Measurements from ENCODE around the gene KDM4E. TPM values are rescaled to one million over a fixed set of nuclear protein-coding genes. Genes with fewer than 3 reads are reported as not detected.

Gene KDM4E
- total RNA-seq, 1 experiment from 2014 or later: not detected

DNA sequence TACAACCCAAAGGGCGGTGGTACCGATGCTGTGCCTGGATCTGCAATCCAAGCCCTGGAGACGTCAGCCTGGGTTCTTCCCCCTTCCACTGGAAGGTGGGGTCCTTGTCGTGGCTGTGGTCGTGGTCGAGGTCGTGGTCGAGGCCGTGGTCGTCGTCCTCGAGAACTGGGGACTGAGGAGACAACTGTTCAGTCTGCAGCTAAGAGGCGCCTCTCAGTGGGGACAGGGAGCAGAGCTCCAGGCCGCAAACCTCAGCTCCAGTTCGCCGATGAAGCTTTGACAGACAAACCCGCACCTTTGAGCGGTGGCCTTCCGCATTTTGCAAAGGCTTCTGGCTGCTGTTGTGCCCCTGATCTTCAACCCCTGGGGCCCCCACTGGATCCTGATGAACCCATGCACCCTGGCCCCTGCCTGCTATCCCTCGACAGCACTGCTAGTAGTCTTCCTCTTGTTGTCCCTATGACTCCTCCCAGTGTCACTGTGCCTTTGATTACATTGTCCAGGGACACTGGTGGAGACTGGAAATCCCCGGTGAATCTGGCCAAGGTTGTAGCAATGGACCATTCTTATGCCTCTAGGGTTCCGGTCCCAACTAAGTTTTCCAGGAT, 25.6 kb downstream of the KDM4E start:
- DNase-seq (ENCODE audit: low spot score): no peak

DNA sequence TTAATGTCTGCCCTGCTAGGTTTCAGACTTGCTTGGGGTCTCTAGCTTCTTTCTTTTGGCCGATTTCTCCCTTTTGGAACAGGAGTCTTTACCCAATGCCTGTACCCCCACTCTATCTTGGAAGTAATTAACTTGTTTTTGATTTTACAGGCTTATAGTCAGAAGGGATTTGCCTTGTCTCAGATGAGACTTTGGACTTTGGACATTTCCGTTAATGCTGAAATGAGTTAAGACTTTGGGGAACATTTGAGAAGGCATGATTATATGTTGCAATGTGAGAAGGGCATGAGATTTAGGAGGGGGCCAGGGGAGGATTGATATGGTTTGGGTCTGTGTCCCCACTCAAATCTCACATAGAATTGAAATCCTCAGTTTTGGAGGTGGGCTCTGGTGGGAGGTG, 29.3 kb downstream of the KDM4E start:
- no peak for DNase-seq (ENCODE audit: low spot score)

DNA sequence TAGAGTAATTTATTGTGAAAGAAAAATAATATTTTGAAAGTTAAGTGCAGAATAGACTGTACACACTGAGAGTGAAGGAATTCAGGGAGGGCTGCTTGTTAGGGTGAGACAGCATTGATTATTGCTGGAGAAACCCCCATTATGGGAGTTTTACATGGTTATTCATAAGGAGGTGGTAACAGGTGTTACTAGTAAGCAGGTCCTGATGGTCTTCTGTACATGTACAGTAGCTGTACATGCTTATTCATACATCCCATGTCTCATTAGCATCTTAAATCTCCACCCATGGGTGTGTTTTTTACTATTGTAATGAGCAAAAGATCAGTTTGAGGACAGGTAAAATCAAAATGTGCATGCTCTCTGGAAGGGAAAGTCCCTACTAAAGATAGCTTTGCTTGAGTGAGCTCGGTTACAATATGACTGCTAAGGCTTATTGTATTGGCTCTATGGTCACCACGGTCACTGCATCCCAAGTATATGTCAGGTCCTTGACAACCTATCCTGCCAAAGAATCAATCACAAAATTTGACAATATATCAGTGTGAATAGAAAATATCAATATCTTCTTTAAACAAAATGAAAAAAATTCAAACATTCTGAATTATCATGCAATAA, 30.3 kb downstream of the KDM4E start:
- DNase-seq (ENCODE audit: low spot score): no peak

DNA sequence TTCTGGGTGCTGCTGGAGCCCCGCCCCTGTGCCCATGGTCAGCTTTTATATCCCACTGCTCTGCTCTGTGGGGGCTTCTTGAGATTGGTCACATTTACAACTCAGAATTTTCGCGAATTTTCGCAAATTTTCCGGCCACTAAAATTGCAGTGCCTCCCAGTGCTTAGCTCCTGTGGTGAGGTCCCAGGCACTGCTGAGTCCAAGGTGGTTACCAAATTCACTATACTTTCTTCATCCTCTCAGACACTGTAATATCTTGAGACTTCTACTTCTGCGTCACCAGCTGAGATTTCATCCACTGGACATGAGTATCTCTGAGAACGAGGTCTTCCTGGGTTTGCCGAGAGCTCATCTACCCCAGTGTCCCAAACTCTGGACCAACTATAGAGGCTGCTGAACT, 32.9 kb downstream of the KDM4E start:
- DNase-seq (ENCODE audit: low spot score): no peak

DNA sequence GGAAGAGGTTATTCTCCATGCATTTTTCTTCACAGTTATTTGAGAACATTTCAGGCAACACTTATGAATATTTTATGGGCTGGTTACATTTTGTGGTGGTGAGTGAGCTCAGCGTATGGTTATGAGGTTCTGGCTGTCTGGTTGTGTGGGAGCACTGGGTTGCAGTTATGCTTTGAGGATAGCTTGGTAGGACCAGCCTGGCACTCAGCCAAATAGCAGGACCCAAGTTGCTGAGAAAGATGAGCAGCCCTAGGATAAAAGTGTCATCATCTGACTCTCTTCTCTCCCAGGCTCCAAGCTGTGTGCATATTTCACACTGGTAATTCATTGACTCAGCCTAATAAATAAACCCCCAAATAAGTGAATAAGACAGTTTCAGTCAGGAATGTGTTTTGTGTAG, 33.6 kb downstream of the KDM4E start:
- no peak for DNase-seq (ENCODE audit: low spot score)

DNA sequence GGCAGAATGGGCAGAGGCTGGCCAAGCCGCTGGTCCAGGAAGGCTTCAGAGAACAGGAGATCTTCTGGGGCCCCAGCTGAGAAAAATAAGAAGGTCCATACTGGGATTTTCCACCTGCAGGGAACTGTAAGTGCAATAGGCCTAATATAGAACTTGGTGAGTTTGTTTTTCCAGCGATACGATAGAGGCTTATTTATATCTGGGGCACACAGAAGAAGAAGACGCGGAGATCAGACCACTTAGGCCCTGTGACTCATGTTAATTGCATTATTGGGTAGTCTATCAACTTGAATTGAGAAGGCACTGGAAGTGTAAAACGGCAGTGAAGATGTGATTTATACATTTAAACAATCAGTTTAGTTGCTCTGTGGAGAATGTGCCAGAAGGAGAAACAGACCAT, 34.0 kb downstream of the KDM4E start:
- DNase-seq (ENCODE audit: low spot score): no peak

DNA sequence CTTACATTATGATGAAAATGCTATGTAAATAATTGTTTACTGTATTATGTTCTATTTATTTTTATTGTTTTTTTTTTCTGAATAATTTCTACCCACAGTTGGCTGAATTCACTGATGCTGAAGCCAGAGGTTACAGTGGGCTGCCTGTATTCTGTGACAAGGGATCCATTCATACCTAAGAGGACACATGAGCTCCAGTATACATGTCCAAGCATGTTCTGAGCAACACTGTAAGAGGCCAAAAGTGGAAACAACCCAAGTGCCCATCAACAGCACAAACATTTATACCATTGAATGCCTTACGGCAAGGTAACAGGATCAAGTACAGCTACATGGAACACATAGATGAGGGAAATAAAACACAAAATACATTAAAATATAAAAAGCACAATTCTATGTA, 40.3 kb downstream of the KDM4E start:
- DNase-seq (ENCODE audit: low spot score): no peak

DNA sequence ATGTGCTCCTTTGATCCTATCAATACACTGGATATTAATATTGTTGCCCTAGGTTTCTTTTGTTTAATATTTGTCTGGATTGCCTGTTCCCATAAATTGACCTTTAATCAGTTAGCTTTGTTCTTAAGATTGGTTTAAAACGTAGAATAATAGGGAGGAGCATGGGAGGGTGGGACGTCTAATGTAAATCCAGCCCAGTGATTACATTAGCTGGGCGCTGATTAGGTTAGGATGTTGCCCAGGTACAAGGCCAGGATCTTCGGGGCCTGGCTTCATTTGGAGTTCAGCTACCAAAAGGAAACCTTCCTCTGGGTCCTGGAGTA, 41.6 kb downstream of the KDM4E start, which contains the start of gene SRSF8:
Gene SRSF8, plus strand, starts transcription at position 204 of the 323 bp plus-strand sequence. CDS start 308 bp downstream, outside the sequence.
- DNase-seq (ENCODE audit: low spot score): no peak

DNA sequence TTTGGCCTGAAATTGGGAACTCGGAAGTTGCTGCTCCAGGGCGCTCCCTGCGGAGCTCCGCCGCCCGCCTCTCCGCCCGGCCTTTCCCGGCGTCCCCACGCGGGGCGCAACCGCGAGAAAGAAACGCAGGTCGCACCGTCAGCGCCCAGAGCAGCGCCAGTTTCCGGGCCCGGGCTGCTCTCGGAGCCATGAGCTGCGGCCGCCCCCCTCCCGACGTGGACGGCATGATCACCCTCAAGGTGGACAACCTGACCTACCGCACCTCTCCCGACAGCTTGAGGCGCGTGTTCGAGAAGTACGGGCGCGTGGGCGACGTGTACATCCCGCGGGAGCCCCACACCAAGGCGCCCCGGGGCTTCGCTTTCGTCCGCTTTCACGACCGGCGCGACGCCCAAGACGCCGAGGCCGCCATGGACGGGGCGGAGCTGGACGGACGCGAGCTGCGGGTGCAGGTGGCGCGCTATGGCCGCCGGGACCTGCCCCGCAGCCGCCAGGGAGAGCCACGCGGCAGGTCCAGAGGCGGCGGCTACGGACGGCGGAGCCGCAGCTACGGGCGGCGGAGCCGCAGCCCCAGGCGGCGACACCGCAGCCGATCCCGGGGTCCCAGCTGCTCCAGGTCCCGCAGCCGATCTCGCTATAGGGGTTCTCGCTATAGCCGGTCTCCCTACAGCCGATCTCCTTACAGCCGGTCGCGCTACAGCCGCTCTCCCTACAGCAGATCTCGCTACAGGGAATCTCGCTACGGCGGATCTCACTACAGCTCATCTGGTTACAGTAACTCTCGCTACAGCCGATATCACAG, 42.2 kb downstream of the KDM4E start:
- no peak for DNase-seq (ENCODE audit: low spot score)

DNA sequence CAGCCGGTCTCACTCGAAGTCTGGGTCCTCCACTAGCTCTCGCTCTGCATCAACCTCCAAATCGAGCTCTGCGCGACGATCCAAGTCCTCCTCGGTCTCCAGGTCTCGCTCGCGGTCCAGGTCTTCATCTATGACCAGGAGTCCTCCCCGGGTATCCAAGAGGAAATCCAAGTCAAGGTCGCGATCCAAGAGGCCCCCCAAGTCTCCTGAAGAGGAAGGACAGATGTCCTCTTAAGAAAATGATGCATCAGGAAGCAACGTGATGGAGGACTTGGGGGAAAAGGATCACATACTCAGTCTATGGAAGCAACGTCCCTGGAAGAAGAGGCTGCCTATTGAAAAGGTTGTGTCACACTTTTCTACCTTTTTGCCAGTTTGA, 42.8 kb downstream of the KDM4E start:
- no peak for DNase-seq (ENCODE audit: low spot score)

DNA sequence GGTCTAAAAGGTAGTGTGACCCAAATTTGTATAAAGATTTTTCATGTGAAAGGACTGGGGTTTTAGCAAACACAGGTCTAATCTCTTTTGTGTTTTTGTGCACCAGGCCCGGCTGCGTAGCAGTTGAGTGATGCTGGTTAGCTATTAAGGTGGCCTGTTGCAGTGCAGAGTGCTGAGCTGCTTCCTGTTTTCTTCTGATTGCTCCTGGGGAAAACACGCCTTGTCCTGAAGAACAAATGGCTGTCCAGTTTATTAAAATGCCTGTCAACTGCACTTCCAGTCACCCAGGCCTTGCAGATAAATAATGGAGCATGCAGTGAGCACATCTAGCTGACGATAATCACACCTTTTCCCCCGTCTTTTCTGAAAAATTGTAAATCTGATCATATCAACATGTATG, 43.5 kb downstream of the KDM4E start:
- DNase-seq (ENCODE audit: low spot score): peak; percentile 1

DNA sequence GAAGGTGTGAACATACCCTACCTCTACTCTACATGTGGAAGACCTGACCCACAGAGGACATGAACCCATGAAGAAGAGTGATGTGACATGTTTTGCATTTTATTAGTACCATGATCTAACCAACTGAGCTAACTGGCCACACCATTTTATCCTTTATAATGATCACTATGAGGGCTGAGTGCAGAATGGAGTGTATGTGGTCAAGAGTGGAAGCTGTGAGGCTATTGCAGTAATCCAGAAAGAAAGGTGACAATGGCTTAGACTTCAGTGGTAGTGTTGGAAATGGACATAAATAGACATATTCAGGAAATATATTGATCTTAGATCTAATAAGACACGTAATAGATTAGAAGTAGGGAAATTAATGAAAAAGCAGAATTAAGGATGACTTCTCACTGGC, 45.4 kb downstream of the KDM4E start:
- no peak for DNase-seq (ENCODE audit: low spot score)

DNA sequence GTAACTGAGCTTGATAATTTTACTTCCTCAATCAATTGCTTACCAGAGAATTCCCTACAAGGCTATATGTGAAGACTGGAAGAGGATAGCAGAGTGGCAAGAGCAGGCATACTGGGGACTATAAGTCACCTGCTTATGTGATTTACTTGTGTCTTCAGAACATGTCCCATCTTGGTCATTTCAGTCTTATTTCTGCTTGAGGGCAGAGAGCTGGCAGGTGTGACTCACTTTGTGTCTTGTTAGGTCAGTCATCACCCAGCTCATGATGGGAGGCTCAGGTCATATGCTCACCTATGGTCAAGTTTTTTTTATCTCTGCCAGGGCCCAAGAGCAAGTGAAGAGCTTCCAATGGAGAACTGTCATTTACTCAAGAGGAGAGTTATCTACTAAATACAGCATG, 47.9 kb downstream of the KDM4E start:
- DNase-seq (ENCODE audit: low spot score): no peak

DNA sequence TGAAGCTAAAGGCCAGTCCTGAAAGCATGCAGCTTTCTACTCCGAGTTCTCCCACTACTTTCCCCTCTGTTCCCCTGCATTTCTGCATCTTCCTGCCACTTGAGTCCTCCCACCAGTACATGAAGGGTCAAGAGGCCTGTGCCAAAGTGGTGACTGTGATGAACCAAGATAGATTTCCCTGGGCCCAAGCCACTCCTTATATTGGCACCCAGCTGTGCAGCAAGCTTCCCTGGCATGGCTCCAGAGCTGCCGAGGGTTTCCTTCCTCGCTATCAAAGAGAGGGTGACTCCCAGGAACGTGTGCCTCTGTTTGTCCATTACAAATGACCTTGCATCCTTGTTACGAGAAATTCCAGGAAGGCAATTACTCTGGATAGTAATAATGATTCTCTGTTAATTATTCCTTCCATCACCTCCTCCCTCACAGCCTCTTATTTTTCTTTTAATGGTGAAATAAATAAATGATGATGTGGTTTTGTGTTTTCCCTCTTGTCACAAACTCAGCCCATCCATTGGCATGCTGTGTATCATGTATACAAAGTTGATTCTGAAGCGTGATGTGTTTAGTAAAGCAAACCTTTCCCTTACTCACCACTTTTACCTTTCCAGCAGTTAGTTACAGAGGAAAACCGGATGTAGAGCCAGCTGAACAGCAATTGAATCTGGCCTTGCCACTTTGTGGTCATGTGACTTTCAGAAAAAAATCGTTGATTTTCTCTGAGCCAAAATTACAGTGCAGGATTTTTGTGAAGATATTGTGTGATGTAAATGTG, 49.9 kb downstream of the KDM4E start:
- DNase-seq (ENCODE audit: low spot score): no peak

DNA sequence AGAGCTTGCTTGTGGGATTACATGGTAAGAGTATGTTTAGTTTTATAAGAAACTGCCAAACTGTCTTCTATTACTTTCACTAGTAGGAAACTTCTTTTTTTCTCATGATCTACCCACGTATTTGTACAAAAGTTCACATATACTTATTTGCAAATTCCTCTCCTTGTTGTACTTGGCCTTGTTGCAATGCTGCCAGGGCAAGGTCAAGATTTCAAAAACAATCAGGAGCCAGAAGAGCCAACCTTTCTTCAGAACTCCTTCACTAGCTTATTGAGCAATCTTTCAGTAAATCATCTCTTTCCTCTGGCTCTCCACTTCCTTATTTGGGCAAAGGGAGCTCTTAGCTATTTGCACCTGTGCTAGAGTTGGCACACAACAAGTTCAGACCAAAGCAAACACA, 51.4 kb downstream of the KDM4E start:
- peak; percentile 2 for DNase-seq (ENCODE audit: low spot score)

DNA sequence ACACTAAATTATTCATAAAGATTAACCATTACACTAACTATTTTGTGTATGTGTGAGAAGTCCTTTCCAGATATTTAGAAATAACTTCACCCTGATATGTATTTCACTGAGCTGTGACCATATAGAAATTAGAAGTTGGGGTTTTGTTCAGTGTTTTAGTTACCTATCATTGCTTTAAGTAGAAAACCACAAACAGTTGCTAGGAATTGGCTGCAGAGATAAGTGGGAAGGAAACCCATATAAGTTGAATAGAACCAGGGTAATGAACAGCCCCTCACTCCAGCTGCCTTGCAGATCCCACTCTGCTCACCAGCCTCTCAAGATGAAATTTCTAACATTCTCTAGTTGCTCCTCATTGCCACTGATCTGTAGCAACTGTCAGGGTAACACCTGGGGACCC, 51.9 kb downstream of the KDM4E start:
- DNase-seq (ENCODE audit: low spot score): no peak

Other genes with a start within 250 kb of the KDM4E start
- 44.7 and 47.8 TPM in 2 replicates for gene CWC15, start 51.7 kb upstream of the KDM4E start, total RNA-seq (2014; rRNA removed; shearing (Covaris generic))
- 0.26 and 1.3 TPM in 2 replicates for gene KDM4D, start 51.5 kb upstream of the KDM4E start, total RNA-seq (2014; rRNA removed; shearing (Covaris generic))
- gene KDM4F, start 24.2 kb downstream of the KDM4E start, total RNA-seq (2014; rRNA removed; shearing (Covaris generic)): not detected in 2 replicates
- 0.24 and 0.41 TPM in 2 replicates for gene SRSF8, start 41.7 kb downstream of the KDM4E start, total RNA-seq (2014; rRNA removed; shearing (Covaris generic))
- 0.83 and 0.96 TPM in 2 replicates for gene ENDOD1, start 64.6 kb downstream of the KDM4E start, total RNA-seq (2014; rRNA removed; shearing (Covaris generic))
- not detected in 2 replicates for gene SESN3, start 205.9 kb downstream of the KDM4E start, total RNA-seq (2014; rRNA removed; shearing (Covaris generic))